PC-3 (cell line): ENCODE measurements around the gene CLIP1. TPM values are rescaled to one million over a fixed set of nuclear protein-coding genes. Genes with fewer than 3 reads are reported as not detected.
A peak's percentile ranks its signal among the peaks of the same experiment; 100 is the strongest.

Experiments used
- ATAC-seq: fragments of 200-7000 bp; cut with Tn5 transposase; 2 replicates; pipeline ENCODE4 v1.9.1; 2020; ENCODE audit warnings: mild to moderate bottlenecking, moderate library complexity
- BruUV-seq: library from RNA; stranded (reverse); fragments of 400-500 nt; replicated peaks from 2 replicates; lab custom pipeline; 2021; lab: Mats Ljungman, UMichigan
- CTCF ChIA-PET: fragments of 300-600 bp; sonication (Branson Sonifier 250); formaldehyde crosslinking; loops from one replicate; lab custom pipeline; 2022; ENCODE audit warnings: antibody characterized with exemption; lab: Charles Lee
- POLR2A ChIA-PET: fragments of 300-600 bp; sonication (Branson Sonifier 250); formaldehyde crosslinking; loops from one replicate; lab custom pipeline; 2022; ENCODE audit warnings: antibody characterized with exemption; ENCODE audit not compliant: unreplicated experiment; lab: Charles Lee
- DNase-seq: peaks from one replicate; pipeline ENCODE4 v3.0.0-alpha.2; 2015
- H2AFZ ChIP-seq: fragments of 300-600 bp; sonication (generic); 2 replicates; pipeline ENCODE4 v1.6.0; 2016; ENCODE audit warnings: antibody characterized with exemption, low read length
- H3F3A ChIP-seq: fragments of 300-600 bp; sonication (generic); one replicate; pipeline ENCODE4 v1.6.0; 2017; ENCODE audit warnings: antibody characterized with exemption, low read length, control low read depth, mild to moderate bottlenecking; ENCODE audit not compliant: unreplicated experiment
- H3K27ac ChIP-seq: fragments of 300-600 bp; sonication (generic); 2 replicates; pipeline ENCODE4 v1.5.1; 2016; ENCODE audit warnings: mild to moderate bottlenecking, low read length
- H3K27me3 ChIP-seq: fragments of 300-600 bp; sonication (generic); 2 replicates; pipeline ENCODE4 v1.6.1; 2016; ENCODE audit warnings: low read length, mixed read lengths
- H3K36me3 ChIP-seq: fragments of 300-600 bp; sonication (generic); 2 replicates; pipeline ENCODE4 v1.6.1; 2016; ENCODE audit warnings: low read depth, mixed run types, low read length, mixed read lengths
- H3K4me1 ChIP-seq: fragments of 300-600 bp; sonication (generic); 2 replicates; pipeline ENCODE4 v1.5.1; 2016; ENCODE audit warnings: low read length; ENCODE audit not compliant: insufficient read depth
- H3K4me2 ChIP-seq: fragments of 300-600 bp; sonication (generic); 2 replicates; pipeline ENCODE4 v1.6.0; 2016; ENCODE audit warnings: low read length
- H3K4me3 ChIP-seq: fragments of 300-600 bp; sonication (generic); 2 replicates; pipeline ENCODE4 v1.5.1; 2016; ENCODE audit warnings: mild to moderate bottlenecking, low read length, mixed read lengths
- H3K79me2 ChIP-seq: fragments of 300-600 bp; sonication (generic); 2 replicates; pipeline ENCODE4 v1.6.1; 2017; ENCODE audit warnings: low read length, mixed read lengths
- H3K9ac ChIP-seq: fragments of 300-600 bp; sonication (generic); 2 replicates; pipeline ENCODE4 v1.6.0; 2016; ENCODE audit warnings: mild to moderate bottlenecking, low read length
- H3K9me2 ChIP-seq: fragments of 300-600 bp; sonication (generic); replicated peaks from 2 replicates; pipeline ENCODE4 v1.6.1; 2016; ENCODE audit warnings: mixed run types, low read length, mixed read lengths
- H3K9me3 ChIP-seq: fragments of 300-600 bp; sonication (generic); 2 replicates; pipeline ENCODE4 v1.6.1; 2016; ENCODE audit warnings: low read length, mixed read lengths
- H4K20me1 ChIP-seq: fragments of 300-600 bp; sonication (generic); 2 replicates; pipeline ENCODE4 v1.6.1; 2016; ENCODE audit warnings: low read length, mixed read lengths
- CTCF ChIP-seq: fragments of 300-600 bp; sonication (generic); conservative IDR thresholded peaks from 2 replicates; pipeline ENCODE4 v1.5.1; 2017; ENCODE audit warnings: antibody characterized with exemption, low read depth, mild to moderate bottlenecking, low read length
- EZH2 ChIP-seq: fragments of 300-600 bp; sonication (generic); IDR thresholded peaks from one replicate; pipeline ENCODE4 v1.6.1; 2017; ENCODE audit warnings: antibody characterized with exemption, mild to moderate bottlenecking, low read length; ENCODE audit not compliant: unreplicated experiment
- EZH2phosphoT487 ChIP-seq: fragments of 300-600 bp; sonication (generic); IDR thresholded peaks from 2 replicates; pipeline ENCODE4 v1.6.1; 2018; ENCODE audit warnings: mild to moderate bottlenecking, antibody characterized with exemption, low read length, borderline replicate concordance
- intact Hi-C: fragments of 100-400 bp; cut with micrococcal nuclease; formaldehyde crosslinking; loops from 2 replicates; pipeline ENCODE4 v1.9.0; 2023
- total RNA-seq: library from RNA; depleted of rRNA; stranded (reverse); fragments of >200 nt; gene quantifications from 2 replicates; pipeline ENCODE4 v1.2.3, GENCODE V29; 2014

CLIP1 gene
- total RNA-seq, 1 experiment from 2014 or later: 46.4 TPM

- POLR2A ChIA-PET: no interaction called here
- no peak overlapping the region for H2AFZ ChIP-seq
- H3K4me2 ChIP-seq: no peak overlapping the region
- TF ChIP-seq CTCF (no peak), EZH2 (no peak), EZH2phosphoT487 (no peak)
- BruUV-seq: no TSS peak
- DNase-seq (peak; percentile 68), ATAC-seq (peak; percentile 4; the same call in 1 of the 2 replicates)
- peaks cover 85% of the 10 kb centered on the region for H3K79me2 ChIP-seq
- peaks cover 4% of the 10 kb centered on the region for H3F3A ChIP-seq
- H3K9ac ChIP-seq: no peak overlapping the region
- H3K27me3 ChIP-seq: no peaks in the 10 kb centered on the region
- intact Hi-C loops: no loop called here
- H3K4me1 ChIP-seq: peaks cover 16% of the 10 kb centered on the region
- CTCF ChIA-PET: interaction anchor here (0.7 to 1.9 kb wide), 2 partner anchors 11 to 76 kb away, joined by 3 to 6 read pairs; no protein-coding TSS in a partner anchor
- no peak overlapping the region for H3K27ac ChIP-seq
- no peaks in the 10 kb centered on the region for H3K9me3 ChIP-seq
- peaks cover 3% of the 10 kb centered on the region; the same call in 1 of the 2 replicates for H3K36me3 ChIP-seq
- H4K20me1 ChIP-seq: no peaks in the 10 kb centered on the region
- H3K4me3 ChIP-seq: no peak overlapping the region
- H3K9me2 ChIP-seq: no peaks in the 10 kb centered on the region
These were observed 27.1 kb downstream of the CLIP1 start for GRCh38 chr12:122395319-122395718.

- Histone ChIP-seq H3K4me3 (no peak overlapping the region), H3F3A (no peaks in the 10 kb centered on the region), H3K9me3 (no peaks in the 10 kb centered on the region), H2AFZ (no peak overlapping the region), H3K27ac (no peak overlapping the region), H3K36me3 (peaks cover 3% of the 10 kb centered on the region; the same call in 1 of the 2 replicates), H3K79me2 (peaks cover 85% of the 10 kb centered on the region), H4K20me1 (no peaks in the 10 kb centered on the region), H3K9me2 (no peaks in the 10 kb centered on the region), H3K27me3 (no peaks in the 10 kb centered on the region), H3K4me2 (no peak overlapping the region), H3K4me1 (peaks cover 10% of the 10 kb centered on the region), H3K9ac (no peak overlapping the region)
- no TSS peak for BruUV-seq
- ChIA-PET POLR2A (no interaction called here), CTCF (interaction anchor here (0.7 to 1.9 kb wide), 2 partner anchors 12 to 77 kb away, joined by 3 to 6 read pairs; no protein-coding TSS in a partner anchor)
- no peak for DNase-seq
- intact Hi-C loops: no loop called here
- no peak for ATAC-seq
- no peak for TF ChIP-seq EZH2phosphoT487
- TF ChIP-seq EZH2: no peak
- no peak for TF ChIP-seq CTCF
These were observed 27.8 kb downstream of the CLIP1 start for GRCh38 chr12:122394626-122395194.

GRCh38 chr12:122393817-122394216 is 28.7 kb downstream of the CLIP1 start:
- CTCF ChIA-PET: no interaction called here
- Histone ChIP-seq H4K20me1 (no peaks in the 10 kb centered on the region), H3K9me2 (no peaks in the 10 kb centered on the region), H3K9ac (no peak overlapping the region), H3K9me3 (no peaks in the 10 kb centered on the region), H3K4me1 (peaks cover 1% of the 10 kb centered on the region; the same call in 1 of the 2 replicates), H3K4me2 (no peak overlapping the region), H3K27me3 (no peaks in the 10 kb centered on the region), H2AFZ (no peak overlapping the region), H3K27ac (no peak overlapping the region), H3K79me2 (peaks cover 85% of the 10 kb centered on the region), H3K36me3 (0 out of 2 replicates have a peak, but pooled peaks cover 3% of the 10 kb centered on the region), H3F3A (no peaks in the 10 kb centered on the region), H3K4me3 (no peak overlapping the region)
- no TSS peak for BruUV-seq
- DNase-seq: no peak
- intact Hi-C loops: no loop called here
- POLR2A ChIA-PET: no interaction called here
- TF ChIP-seq EZH2: no peak
- TF ChIP-seq CTCF: no peak
- TF ChIP-seq EZH2phosphoT487: no peak
- ATAC-seq: no peak
